B cell (primary cell): ENCODE measurements around the gene UBE2G2. TPM values are rescaled to one million over a fixed set of nuclear protein-coding genes. Genes with fewer than 3 reads are reported as not detected.

Source experiments
- ATAC-seq: fragments of 200-7000 bp; cut with Tn5 transposase; one replicate; pipeline ENCODE4 v1.10.0; 2021; ENCODE audit warnings: low read depth, mild to moderate bottlenecking, moderate number of reproducible peaks, moderate library complexity
- CTCF ChIA-PET: fragments of 350-600 bp; sonication (Branson Sonifier 250); formaldehyde crosslinking; loops from one replicate; lab custom pipeline; 2021; ENCODE audit warnings: antibody characterized with exemption, inconsistent platforms; lab: Charles Lee
- POLR2A ChIA-PET: fragments of 350-600 bp; sonication (Branson Sonifier 250); formaldehyde crosslinking; loops from one replicate; lab custom pipeline; 2021; ENCODE audit warnings: antibody characterized with exemption; lab: Charles Lee
- DNase-seq: peaks from one replicate; pipeline ENCODE4 v3.0.0; 2013
- H2AFZ ChIP-seq: 2 replicates; pipeline ENCODE4 v1.6.1; 2012; ENCODE audit warnings: mild to moderate bottlenecking, low read depth, low read length; ENCODE audit not compliant: insufficient read depth, poor library complexity, severe bottlenecking
- H3K27ac ChIP-seq, 2 donors: 1 replicate in 1 of 2; 2 replicates in 1 of 2; pipeline ENCODE4 v1.5.1; 2012 to 2013; ENCODE audit warnings: low read length in 2 of 2, mild to moderate bottlenecking in 2 of 2, moderate library complexity in 1 of 2
- H3K27me3 ChIP-seq, 4 experiments: fragments of 200-600 bp in 1 of 4; sonication (generic) in 1 of 4; replicated peaks in 1 of 4; 1 replicate in 2 of 4; 2 replicates in 2 of 4; pipeline versions ENCODE4 v1.6.1 to v1.7.0; 2013 to 2016; ENCODE audit warnings: low read length in 3 of 4, mild to moderate bottlenecking in 2 of 4, mixed read lengths in 1 of 4, moderate library complexity in 1 of 4; ENCODE audit not compliant: insufficient read depth in 4 of 4, control insufficient read depth in 3 of 4; ENCODE audit errors: control extremely low read depth in 1 of 4
- H3K36me3 ChIP-seq, 2 experiments: replicated peaks in 1 of 2; 1 replicate in 1 of 2; 2 replicates in 1 of 2; pipeline versions ENCODE4 v1.6.1 to v1.7.1; 2013; ENCODE audit warnings: low read length in 1 of 2; ENCODE audit not compliant: insufficient read depth in 2 of 2, control insufficient read depth in 1 of 2; ENCODE audit errors: control extremely low read depth in 1 of 2, extremely low read depth in 1 of 2
- H3K4me1 ChIP-seq, 2 donors: fragments of 200-600 bp in 1 of 2; sonication (generic) in 1 of 2; 1 replicate in 1 of 2; 2 replicates in 1 of 2; pipeline versions ENCODE4 v1.5.1 to v1.6.1; 2013 to 2017; ENCODE audit warnings: low read length in 2 of 2; ENCODE audit not compliant: control insufficient read depth in 2 of 2, insufficient read depth in 2 of 2
- H3K4me2 ChIP-seq: replicated peaks from 2 replicates; pipeline ENCODE3; 2012; ENCODE audit warnings: mild to moderate bottlenecking, low read depth, low read length; ENCODE audit not compliant: poor library complexity, severe bottlenecking
- H3K4me3 ChIP-seq, 5 experiments: fragments of 200-600 bp in 1 of 5; sonication (generic) in 1 of 5; 1 replicate in 3 of 5; 2 replicates in 2 of 5; pipeline versions ENCODE4 v1.5.1 to v1.7.0; 2011 to 2016; ENCODE audit warnings: low read length in 4 of 5, mild to moderate bottlenecking in 4 of 5, low read depth in 2 of 5, control low read depth in 1 of 5, moderate library complexity in 1 of 5; ENCODE audit not compliant: insufficient read depth in 1 of 5; ENCODE audit errors: control extremely low read depth in 1 of 5, extremely low read depth in 1 of 5
- H3K79me2 ChIP-seq: fragments of 200-600 bp; sonication (generic); one replicate; pipeline ENCODE4 v1.6.0; 2016; ENCODE audit warnings: low read length; ENCODE audit not compliant: control insufficient read depth, insufficient read depth
- H3K9ac ChIP-seq: fragments of 200-600 bp; sonication (generic); 2 replicates; pipeline ENCODE4 v1.6.1; 2017; ENCODE audit warnings: mild to moderate bottlenecking, low read length, moderate library complexity
- H3K9me3 ChIP-seq, 3 donors: one replicate each; pipeline versions ENCODE4 v1.6.1 to v1.7.1; 2013; ENCODE audit warnings: low read length in 2 of 3; ENCODE audit not compliant: control insufficient read depth in 2 of 3, insufficient read depth in 1 of 3; ENCODE audit errors: control extremely low read depth in 1 of 3
- H4K20me1 ChIP-seq: 2 replicates; pipeline ENCODE4 v1.6.0; 2012; ENCODE audit warnings: mild to moderate bottlenecking, low read length; ENCODE audit not compliant: insufficient read depth, control insufficient read depth, poor library complexity, severe bottlenecking
- H3K27ac Mint-ChIP-seq: one replicate; pipeline ENCODE4 v1.8.0; 2021; ENCODE audit warnings: mixed read lengths
- H3K27me3 Mint-ChIP-seq: one replicate; pipeline ENCODE4 v1.8.0; 2021; ENCODE audit warnings: mixed read lengths
- H3K4me1 Mint-ChIP-seq: one replicate; pipeline ENCODE4 v1.8.0; 2021; ENCODE audit warnings: mixed read lengths
- H3K4me3 Mint-ChIP-seq: one replicate; pipeline ENCODE4 v1.8.0; 2021; ENCODE audit warnings: mixed read lengths
- H3K9me3 Mint-ChIP-seq: one replicate; pipeline ENCODE4 v1.8.0; 2022; ENCODE audit warnings: mixed read lengths; ENCODE audit not compliant: insufficient read depth
- CTCF ChIP-seq: fragments of 200-600 bp; IDR thresholded peaks from one replicate; pipeline ENCODE4 v1.8.0; 2022; ENCODE audit warnings: antibody characterized with exemption, mild to moderate bottlenecking
- EZH2 ChIP-seq: IDR thresholded peaks from 2 replicates; pipeline ENCODE4 v1.6.1; 2012; ENCODE audit warnings: borderline replicate concordance, low read depth, mild to moderate bottlenecking, moderate library complexity, low read length; ENCODE audit not compliant: insufficient read depth, poor library complexity, severe bottlenecking
- WGBS: methylation state at CpG from one replicate; pipeline ENCODE4 v1.1.5; 2013; ENCODE audit warnings: missing lambda C conversion rate; ENCODE audit not compliant: insufficient coverage; 5-methylcytosine and 5-hydroxymethylcytosine counted together
- intact Hi-C: fragments of 100-400 bp; cut with micrococcal nuclease; formaldehyde crosslinking; loops from one replicate; pipeline ENCODE4 v1.10.0; 2022
- polyA plus RNA-seq: library from polyadenylated mRNA; depleted of rRNA; stranded (reverse); fragments of >200 nt; gene quantifications from 2 replicates; pipeline ENCODE4 v1.2.3, GENCODE V29; 2012
- total RNA-seq, 2 donors: library from RNA; stranded (reverse); fragments of 120-200 nt in 1 of 2; gene quantifications; 1 replicate in 1 of 2; 2 replicates in 1 of 2; pipeline versions ENCODE4 v1.2.3 to v1.2.4, GENCODE V29; 2013 to 2022

Gene UBE2G2
- total and polyA plus RNA-seq, 2 donors (not counting 1 experiment from before 2014, with no cell fraction given) = 96.4 to 109 TPM

- H3K4me1 ChIP-seq = peaks cover 5 to 9% of the 10 kb centered on the region in 2 donors
- 89% methylated on average over 5 of the region's 10 CpGs for WGBS
- H2AFZ ChIP-seq = no peak overlapping the region
- peaks cover 70% of the 10 kb centered on the region for H4K20me1 ChIP-seq
- no peak overlapping the region for H3K9ac ChIP-seq
- no peak overlapping the region for H3K27ac ChIP-seq
- H3K4me3 Mint-ChIP-seq = no peak overlapping the region
- H3K4me3 ChIP-seq = no peak overlapping the region
- H3K4me1 Mint-ChIP-seq = peaks cover 12% of the 10 kb centered on the region
- H3K36me3 ChIP-seq = peaks cover 0 to 15% of the 10 kb centered on the region in 2 experiments
- H3K9me3 Mint-ChIP-seq = no peaks in the 10 kb centered on the region
- H3K27me3 ChIP-seq = no peaks in the 10 kb centered on the region
- H3K27me3 Mint-ChIP-seq = no peaks in the 10 kb centered on the region
- POLR2A ChIA-PET = no interaction called here
- intact Hi-C loops = loop anchor here (10.0 kb wide), 2 partner anchors 262 to 1838 kb away; partner anchors contain the start of genes ADARB1 and PKNOX1
- no peaks in the 10 kb centered on the region for H3K9me3 ChIP-seq
- TF ChIP-seq EZH2 (no peak), CTCF (no peak)
- CTCF ChIA-PET = no interaction called here
- ATAC-seq (no peak), DNase-seq (no peak)
- no peak overlapping the region for H3K27ac Mint-ChIP-seq
- peaks cover 61% of the 10 kb centered on the region for H3K79me2 ChIP-seq
- no peak overlapping the region for H3K4me2 ChIP-seq
Observed at GRCh38 chr21:44813149-44813548, 11.5 kb upstream of the UBE2G2 start.

- H3K9me3 ChIP-seq = no peaks in the 10 kb centered on the region
- Mint-ChIP-seq H3K27me3 (no peaks in the 10 kb centered on the region), H3K9me3 (no peaks in the 10 kb centered on the region), H3K4me3 (no peak overlapping the region), H3K4me1 (peaks cover 12% of the 10 kb centered on the region), H3K27ac (no peak overlapping the region)
- H3K4me3 ChIP-seq = no peak overlapping the region
- no peak overlapping the region for H2AFZ ChIP-seq
- ChIA-PET CTCF (no interaction called here), POLR2A (no interaction called here)
- ATAC-seq = no peak
- intact Hi-C loops = loop anchor here (10.0 kb wide), 2 partner anchors 262 to 1838 kb away; partner anchors contain the start of genes ADARB1 and PKNOX1
- H3K27ac ChIP-seq = no peak overlapping the region
- H3K27me3 ChIP-seq = no peaks in the 10 kb centered on the region
- no peak for DNase-seq
- TF ChIP-seq CTCF (no peak), EZH2 (no peak)
- H3K4me2 ChIP-seq = no peak overlapping the region
- peaks cover 70% of the 10 kb centered on the region for H4K20me1 ChIP-seq
- peaks cover 5 to 9% of the 10 kb centered on the region in 2 donors for H3K4me1 ChIP-seq
- H3K36me3 ChIP-seq = peaks cover 0 to 15% of the 10 kb centered on the region in 2 experiments
- no peak overlapping the region for H3K9ac ChIP-seq
- H3K79me2 ChIP-seq = peaks cover 61% of the 10 kb centered on the region
- WGBS = over 99% methylated on average over 12 of the region's 14 CpGs
Observed at GRCh38 chr21:44812640-44813039, 11.0 kb upstream of the UBE2G2 start.
